HS-27A (cell line): ENCODE data around the gene PPM1L.

Experiments
- DNase-seq: peaks from one replicate; pipeline ENCODE4 v3.0.0-alpha.2; 2012; ENCODE audit warnings: low read depth, missing footprints

The PPM1L gene

GRCh38 chr3:160852856-160853255 lies 96.8 kb downstream of the PPM1L start:
- no peak for DNase-seq

GRCh38 chr3:160856450-160856849 lies 100.4 kb downstream of the PPM1L start:
- no peak for DNase-seq

- no peak for DNase-seq
Measured at GRCh38 chr3:160857476-160858119, 101.6 kb downstream of the PPM1L start.

GRCh38 chr3:160860346-160860745 lies 104.3 kb downstream of the PPM1L start:
- no peak for DNase-seq

GRCh38 chr3:160869825-160870224 lies 113.8 kb downstream of the PPM1L start:
- no peak for DNase-seq

GRCh38 chr3:160870327-160870726 lies 114.3 kb downstream of the PPM1L start:
- DNase-seq: no peak

- DNase-seq: no peak
Measured at GRCh38 chr3:160874736-160875135, 118.7 kb downstream of the PPM1L start.

GRCh38 chr3:160876643-160877042 lies 120.6 kb downstream of the PPM1L start:
- no peak for DNase-seq

- no peak for DNase-seq
Measured at GRCh38 chr3:160879859-160880258, 123.8 kb downstream of the PPM1L start.

- no peak for DNase-seq
Measured at GRCh38 chr3:160883373-160883772, 127.3 kb downstream of the PPM1L start.

GRCh38 chr3:160885791-160886286 lies 129.8 kb downstream of the PPM1L start:
- no peak for DNase-seq

- DNase-seq: no peak
Measured at GRCh38 chr3:160886421-160886820, 130.4 kb downstream of the PPM1L start.

GRCh38 chr3:160893207-160893606 lies 137.2 kb downstream of the PPM1L start:
- DNase-seq: no peak

- DNase-seq: no peak
Measured at GRCh38 chr3:160904691-160905090, 148.7 kb downstream of the PPM1L start.

- no peak for DNase-seq
Measured at GRCh38 chr3:160906646-160907045, 150.6 kb downstream of the PPM1L start.

GRCh38 chr3:160909917-160910316 lies 153.9 kb downstream of the PPM1L start:
- no peak for DNase-seq

- DNase-seq: no peak
Measured at GRCh38 chr3:160911411-160911810, 155.4 kb downstream of the PPM1L start.

GRCh38 chr3:160916472-160916871 lies 160.4 kb downstream of the PPM1L start:
- no peak for DNase-seq

GRCh38 chr3:160919942-160920341 lies 163.9 kb downstream of the PPM1L start:
- no peak for DNase-seq

GRCh38 chr3:160921020-160921635 lies 165.1 kb downstream of the PPM1L start:
- no peak for DNase-seq

- DNase-seq: no peak
Measured at GRCh38 chr3:160924776-160925175, 168.7 kb downstream of the PPM1L start.

GRCh38 chr3:160927620-160928019 lies 171.6 kb downstream of the PPM1L start:
- DNase-seq: no peak

- no peak for DNase-seq
Measured at GRCh38 chr3:160928183-160928726, 172.2 kb downstream of the PPM1L start.

- no peak for DNase-seq
Measured at GRCh38 chr3:160929595-160929994, 173.6 kb downstream of the PPM1L start.
